ENCODE data around the gene TREH.

- TF ChIP-seq SMC3 (conservative IDR thresholded peaks at IDR 0.05; ENCODE audit: poor library complexity), result no peak
- TF ChIP-seq CTCF (IDR thresholded peaks at IDR 0.05; ENCODE audit: poor library complexity, severe bottlenecking), result no peak
- TF ChIP-seq, protein P1, sequence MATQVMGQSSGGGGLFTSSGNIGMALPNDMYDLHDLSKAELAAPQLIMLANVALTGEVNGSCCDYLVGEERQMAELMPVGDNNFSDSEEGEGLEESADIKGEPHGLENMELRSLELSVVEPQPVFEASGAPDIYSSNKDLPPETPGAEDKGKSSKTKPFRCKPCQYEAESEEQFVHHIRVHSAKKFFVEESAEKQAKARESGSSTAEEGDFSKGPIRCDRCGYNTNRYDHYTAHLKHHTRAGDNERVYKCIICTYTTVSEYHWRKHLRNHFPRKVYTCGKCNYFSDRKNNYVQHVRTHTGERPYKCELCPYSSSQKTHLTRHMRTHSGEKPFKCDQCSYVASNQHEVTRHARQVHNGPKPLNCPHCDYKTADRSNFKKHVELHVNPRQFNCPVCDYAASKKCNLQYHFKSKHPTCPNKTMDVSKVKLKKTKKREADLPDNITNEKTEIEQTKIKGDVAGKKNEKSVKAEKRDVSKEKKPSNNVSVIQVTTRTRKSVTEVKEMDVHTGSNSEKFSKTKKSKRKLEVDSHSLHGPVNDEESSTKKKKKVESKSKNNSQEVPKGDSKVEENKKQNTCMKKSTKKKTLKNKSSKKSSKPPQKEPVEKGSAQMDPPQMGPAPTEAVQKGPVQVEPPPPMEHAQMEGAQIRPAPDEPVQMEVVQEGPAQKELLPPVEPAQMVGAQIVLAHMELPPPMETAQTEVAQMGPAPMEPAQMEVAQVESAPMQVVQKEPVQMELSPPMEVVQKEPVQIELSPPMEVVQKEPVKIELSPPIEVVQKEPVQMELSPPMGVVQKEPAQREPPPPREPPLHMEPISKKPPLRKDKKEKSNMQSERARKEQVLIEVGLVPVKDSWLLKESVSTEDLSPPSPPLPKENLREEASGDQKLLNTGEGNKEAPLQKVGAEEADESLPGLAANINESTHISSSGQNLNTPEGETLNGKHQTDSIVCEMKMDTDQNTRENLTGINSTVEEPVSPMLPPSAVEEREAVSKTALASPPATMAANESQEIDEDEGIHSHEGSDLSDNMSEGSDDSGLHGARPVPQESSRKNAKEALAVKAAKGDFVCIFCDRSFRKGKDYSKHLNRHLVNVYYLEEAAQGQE (IDR thresholded peaks at IDR 0.05; ENCODE audit: borderline replicate concordance), result no peak
- TF ChIP-seq POLR2AphosphoS5 (IDR thresholded peaks at IDR 0.05), result no peak
- no peak for TF ChIP-seq EP300 (conservative IDR thresholded peaks at IDR 0.05; ENCODE audit: poor library complexity, severe bottlenecking)
Observed at GRCh38 chr11:118635642-118636041, 43.8 kb downstream of the TREH start.
